Measurements from ENCODE around the gene SH3GL3. TPM values are rescaled to one million over a fixed set of nuclear protein-coding genes. Genes with fewer than 3 reads are reported as not detected.
A peak's percentile ranks its signal among the peaks of the same experiment; 100 is the strongest.

Gene SH3GL3
- polyA plus RNA-seq, 1 of the 3 experiments (the other 2 are of a cell fraction), result not detected

DNA sequence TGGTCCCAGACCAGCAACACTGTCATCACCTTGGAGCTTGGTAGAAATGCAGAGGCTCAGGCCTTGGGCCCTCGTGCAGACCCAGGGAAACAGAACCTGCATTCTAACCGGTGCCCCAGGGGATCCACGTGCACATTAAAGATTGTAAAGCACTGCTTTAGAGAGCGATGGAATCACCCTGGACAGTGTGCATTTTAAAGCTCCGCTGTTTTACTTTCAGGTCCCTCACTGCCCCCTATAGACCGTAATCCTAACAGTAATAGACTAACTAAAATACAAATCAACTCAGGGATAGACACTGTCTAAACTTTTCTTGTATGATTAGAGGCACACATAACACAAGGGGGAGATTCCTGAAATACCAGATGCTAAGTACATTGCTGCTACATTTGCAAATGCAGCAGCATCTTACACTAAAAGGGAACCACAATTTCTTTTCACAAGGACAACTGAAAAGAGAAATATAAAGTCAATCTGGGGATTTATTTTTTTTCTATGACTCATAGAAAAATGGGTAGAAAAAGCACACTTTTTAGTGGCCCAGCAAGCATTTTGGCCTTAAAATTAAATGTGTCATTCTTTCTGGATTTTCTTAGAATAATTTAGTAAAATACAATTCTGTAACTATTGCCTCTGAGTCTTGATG lies 10.5 kb upstream of the SH3GL3 start:
- DNase-seq, result peak; percentile 42
- WGBS (ENCODE audit: low lambda C conversion rate), result 4% methylated on average over 6 of the region's 6 CpGs

DNA sequence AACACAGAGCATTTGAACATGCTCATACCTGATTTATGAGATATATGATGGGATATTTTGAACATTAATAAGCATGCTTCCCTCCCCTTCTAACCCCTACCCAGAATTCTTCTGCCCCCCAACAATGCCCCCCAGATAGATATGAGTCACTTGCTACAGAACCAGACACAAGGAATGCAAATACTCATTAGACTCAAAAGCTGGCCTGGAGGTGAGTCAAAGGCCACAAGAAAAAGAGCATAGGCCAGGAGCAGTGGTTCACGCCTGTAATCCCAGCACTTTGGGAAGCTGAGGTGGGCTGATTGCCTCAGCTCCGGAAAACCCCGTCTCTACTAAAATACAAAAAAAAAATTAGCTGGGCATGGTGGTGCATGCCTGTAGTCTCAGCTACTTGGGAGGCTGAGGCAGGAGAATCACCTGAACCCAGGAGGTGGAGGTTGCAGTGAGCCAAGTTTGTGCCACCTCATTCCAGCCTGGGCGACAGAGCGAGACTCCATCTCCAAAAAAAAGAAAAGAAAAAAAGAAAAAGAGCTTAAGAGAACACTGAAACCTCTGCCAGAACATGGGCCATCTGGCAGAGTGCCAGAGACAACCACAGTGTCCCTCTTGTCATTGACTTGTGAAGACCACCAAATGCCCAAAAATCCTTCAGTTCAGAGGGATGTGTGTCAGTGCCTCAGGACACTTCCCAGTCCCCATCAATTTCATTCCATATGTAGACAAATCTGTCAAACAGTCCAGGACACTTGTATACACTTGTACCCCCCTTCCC lies 3.9 kb upstream of the SH3GL3 start:
- Histone ChIP-seq H3K79me2 (ENCODE audit: insufficient read depth) (no peaks in the 10 kb centered on the region), H3K9me2 (no peaks in the 10 kb centered on the region), H3K36me3 (replicated peaks in 1 of 2; ENCODE audit: control insufficient read depth in 1 of 2, insufficient read depth in 2 of 2, low read length in 1 of 2) (no peaks in the 10 kb centered on the region), H3K9me3 (no peaks in the 10 kb centered on the region), H3K4me3 (ENCODE audit: low read depth in 2 of 2, low read length in 1 of 2) (no peak overlapping the region), H3K4me1 (ENCODE audit: control insufficient read depth in 1 of 2, insufficient read depth in 2 of 2, low read depth in 1 of 2, low read length in 1 of 2) (peaks cover 0 to 2% of the 10 kb centered on the region in 2 experiments; a peak in 1 of 4 replicates), H3F3A (replicated peaks; ENCODE audit: insufficient read depth) (no peaks in the 10 kb centered on the region), H3K27ac (ENCODE audit: low read depth in 2 of 2, low read length in 1 of 2) (no peak overlapping the region), H2AFZ (ENCODE audit: low read depth) (no peak overlapping the region), H4K20me1 (ENCODE audit: insufficient read depth) (no peaks in the 10 kb centered on the region), H3K4me2 (no peak overlapping the region), H3K9ac (no peak overlapping the region), H3K27me3 (ENCODE audit: insufficient read depth) (peaks cover 12% of the 10 kb centered on the region)
- ChIA-PET CTCF (interaction anchor here (0.6 to 1.0 kb wide), 3 partner anchors 122 to 594 kb away, joined by 3 read pairs; no protein-coding TSS in a partner anchor), POLR2A (no interaction called here)
- 34% methylated on average over 5 of the region's 5 CpGs for WGBS (ENCODE audit: low lambda C conversion rate)
- DNase-seq, result no peak
- TF ChIP-seq, protein P1, sequence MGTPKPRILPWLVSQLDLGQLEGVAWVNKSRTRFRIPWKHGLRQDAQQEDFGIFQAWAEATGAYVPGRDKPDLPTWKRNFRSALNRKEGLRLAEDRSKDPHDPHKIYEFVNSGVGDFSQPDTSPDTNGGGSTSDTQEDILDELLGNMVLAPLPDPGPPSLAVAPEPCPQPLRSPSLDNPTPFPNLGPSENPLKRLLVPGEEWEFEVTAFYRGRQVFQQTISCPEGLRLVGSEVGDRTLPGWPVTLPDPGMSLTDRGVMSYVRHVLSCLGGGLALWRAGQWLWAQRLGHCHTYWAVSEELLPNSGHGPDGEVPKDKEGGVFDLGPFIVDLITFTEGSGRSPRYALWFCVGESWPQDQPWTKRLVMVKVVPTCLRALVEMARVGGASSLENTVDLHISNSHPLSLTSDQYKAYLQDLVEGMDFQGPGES (IDR thresholded peaks at IDR 0.05; ENCODE audit: low read depth, low read length), result no peak
- TF ChIP-seq, protein P2, sequence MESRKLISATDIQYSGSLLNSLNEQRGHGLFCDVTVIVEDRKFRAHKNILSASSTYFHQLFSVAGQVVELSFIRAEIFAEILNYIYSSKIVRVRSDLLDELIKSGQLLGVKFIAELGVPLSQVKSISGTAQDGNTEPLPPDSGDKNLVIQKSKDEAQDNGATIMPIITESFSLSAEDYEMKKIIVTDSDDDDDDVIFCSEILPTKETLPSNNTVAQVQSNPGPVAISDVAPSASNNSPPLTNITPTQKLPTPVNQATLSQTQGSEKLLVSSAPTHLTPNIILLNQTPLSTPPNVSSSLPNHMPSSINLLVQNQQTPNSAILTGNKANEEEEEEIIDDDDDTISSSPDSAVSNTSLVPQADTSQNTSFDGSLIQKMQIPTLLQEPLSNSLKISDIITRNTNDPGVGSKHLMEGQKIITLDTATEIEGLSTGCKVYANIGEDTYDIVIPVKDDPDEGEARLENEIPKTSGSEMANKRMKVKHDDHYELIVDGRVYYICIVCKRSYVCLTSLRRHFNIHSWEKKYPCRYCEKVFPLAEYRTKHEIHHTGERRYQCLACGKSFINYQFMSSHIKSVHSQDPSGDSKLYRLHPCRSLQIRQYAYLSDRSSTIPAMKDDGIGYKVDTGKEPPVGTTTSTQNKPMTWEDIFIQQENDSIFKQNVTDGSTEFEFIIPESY (IDR thresholded peaks at IDR 0.05; ENCODE audit: borderline replicate concordance, low read depth), result no peak
- TF ChIP-seq RAD21 (IDR thresholded peaks at IDR 0.05; ENCODE audit: low read length), result no peak
- no peak for TF ChIP-seq MXI1 (IDR thresholded peaks at IDR 0.05; ENCODE audit: low read depth, low read length)
- TF ChIP-seq RFX5 (IDR thresholded peaks at IDR 0.05; ENCODE audit: low read length), result no peak
- no peak for TF ChIP-seq RCOR1 (IDR thresholded peaks at IDR 0.05; ENCODE audit: low read length)
- TF ChIP-seq, protein P3, sequence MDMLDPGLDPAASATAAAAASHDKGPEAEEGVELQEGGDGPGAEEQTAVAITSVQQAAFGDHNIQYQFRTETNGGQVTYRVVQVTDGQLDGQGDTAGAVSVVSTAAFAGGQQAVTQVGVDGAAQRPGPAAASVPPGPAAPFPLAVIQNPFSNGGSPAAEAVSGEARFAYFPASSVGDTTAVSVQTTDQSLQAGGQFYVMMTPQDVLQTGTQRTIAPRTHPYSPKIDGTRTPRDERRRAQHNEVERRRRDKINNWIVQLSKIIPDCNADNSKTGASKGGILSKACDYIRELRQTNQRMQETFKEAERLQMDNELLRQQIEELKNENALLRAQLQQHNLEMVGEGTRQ (IDR thresholded peaks at IDR 0.05; ENCODE audit: borderline replicate concordance, low read depth, low read length), result no peak

More for the DNA sequence above, 10.5 kb upstream of the SH3GL3 start:
- no peaks in the 10 kb centered on the region for H3K9me3 ChIP-seq
- no peak overlapping the region for H3K27ac ChIP-seq (ENCODE audit: low read depth in 2 of 2, low read length in 1 of 2)
- H3K36me3 ChIP-seq (replicated peaks in 1 of 2; ENCODE audit: control insufficient read depth in 1 of 2, insufficient read depth in 2 of 2, low read length in 1 of 2), result no peaks in the 10 kb centered on the region
- H3K9ac ChIP-seq, result no peak overlapping the region
- H3K79me2 ChIP-seq (ENCODE audit: insufficient read depth), result no peaks in the 10 kb centered on the region
- POLR2A ChIA-PET, result no interaction called here
- no peaks in the 10 kb centered on the region for H3F3A ChIP-seq (replicated peaks; ENCODE audit: insufficient read depth)
- no peak overlapping the region for H3K4me3 ChIP-seq (ENCODE audit: low read depth in 2 of 2, low read length in 1 of 2)
- H4K20me1 ChIP-seq (ENCODE audit: insufficient read depth), result no peaks in the 10 kb centered on the region
- H3K4me2 ChIP-seq, result no peak overlapping the region
- CTCF ChIA-PET, result interaction anchor here (0.5 to 6.6 kb wide), 17 partner anchors 11 to 402 kb away, joined by 3 to 79 read pairs (median 4); partner anchors contain the start of gene SH3GL3
- no peaks in the 10 kb centered on the region for H3K9me2 ChIP-seq
- TF ChIP-seq SMC3 (IDR thresholded peaks at IDR 0.05; ENCODE audit: low read depth, low read length) (peak; percentile 42), RAD21 (IDR thresholded peaks at IDR 0.05; ENCODE audit: low read length) (peak; percentile 52)
- TF ChIP-seq, protein P3 (IDR thresholded peaks at IDR 0.05; ENCODE audit: borderline replicate concordance, low read depth, low read length), result no peak
- TF ChIP-seq, protein P4, sequence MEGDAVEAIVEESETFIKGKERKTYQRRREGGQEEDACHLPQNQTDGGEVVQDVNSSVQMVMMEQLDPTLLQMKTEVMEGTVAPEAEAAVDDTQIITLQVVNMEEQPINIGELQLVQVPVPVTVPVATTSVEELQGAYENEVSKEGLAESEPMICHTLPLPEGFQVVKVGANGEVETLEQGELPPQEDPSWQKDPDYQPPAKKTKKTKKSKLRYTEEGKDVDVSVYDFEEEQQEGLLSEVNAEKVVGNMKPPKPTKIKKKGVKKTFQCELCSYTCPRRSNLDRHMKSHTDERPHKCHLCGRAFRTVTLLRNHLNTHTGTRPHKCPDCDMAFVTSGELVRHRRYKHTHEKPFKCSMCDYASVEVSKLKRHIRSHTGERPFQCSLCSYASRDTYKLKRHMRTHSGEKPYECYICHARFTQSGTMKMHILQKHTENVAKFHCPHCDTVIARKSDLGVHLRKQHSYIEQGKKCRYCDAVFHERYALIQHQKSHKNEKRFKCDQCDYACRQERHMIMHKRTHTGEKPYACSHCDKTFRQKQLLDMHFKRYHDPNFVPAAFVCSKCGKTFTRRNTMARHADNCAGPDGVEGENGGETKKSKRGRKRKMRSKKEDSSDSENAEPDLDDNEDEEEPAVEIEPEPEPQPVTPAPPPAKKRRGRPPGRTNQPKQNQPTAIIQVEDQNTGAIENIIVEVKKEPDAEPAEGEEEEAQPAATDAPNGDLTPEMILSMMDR (IDR thresholded peaks at IDR 0.05), result peak; percentile 59
- no peak overlapping the region for H2AFZ ChIP-seq (ENCODE audit: low read depth)
- no peaks in the 10 kb centered on the region for H3K4me1 ChIP-seq (ENCODE audit: control insufficient read depth in 1 of 2, insufficient read depth in 2 of 2, low read depth in 1 of 2, low read length in 1 of 2)
- H3K27me3 ChIP-seq (ENCODE audit: insufficient read depth), result no peaks in the 10 kb centered on the region; the same call in 1 of the 2 replicates

All from SK-N-SH (cell line).